CD14-positive monocyte (primary cell): ENCODE data around the gene EGFR. TPM values are rescaled to one million over a fixed set of nuclear protein-coding genes. Genes with fewer than 3 reads are reported as not detected.
A peak's percentile ranks its signal among the peaks of the same experiment; 100 is the strongest.
"Not testable (repeated sequence)": the region's sequence is repeated elsewhere in the genome, so short reads cannot be mapped to it uniquely, and the experiment has no call there.

Source experiments
- DNase-seq, 3 donors: peaks; one replicate each; pipeline ENCODE4 v3.0.0-alpha.2; 2011 to 2022
- H2AFZ ChIP-seq: 2 replicates; pipeline ENCODE4 v1.6.0; 2012; ENCODE audit warnings: mild to moderate bottlenecking, low read depth, low read length, inconsistent platforms; ENCODE audit not compliant: insufficient read depth, poor library complexity, severe bottlenecking
- H3K27ac ChIP-seq, 2 donors: 1 replicate in 1 of 2; 2 replicates in 1 of 2; pipeline ENCODE4 v1.5.1; 2012 to 2013; ENCODE audit warnings: low read length in 2 of 2, control low read depth in 1 of 2, inconsistent platforms in 1 of 2, low read depth in 1 of 2, mild to moderate bottlenecking in 1 of 2
- H3K27me3 ChIP-seq, 2 donors: one replicate each; pipeline versions ENCODE4 v1.6.0 to v1.6.1; 2011 to 2013; ENCODE audit warnings: low read length in 2 of 2; ENCODE audit not compliant: control insufficient read depth in 2 of 2, insufficient read depth in 2 of 2
- H3K36me3 ChIP-seq, 2 donors: replicated peaks in 1 of 2; 1 replicate in 1 of 2; 2 replicates in 1 of 2; pipeline versions ENCODE4 v1.5.1 to v1.6.1; 2012 to 2013; ENCODE audit warnings: low read length in 2 of 2, control low read depth in 1 of 2, inconsistent platforms in 1 of 2, mild to moderate bottlenecking in 1 of 2; ENCODE audit not compliant: insufficient read depth in 2 of 2, control insufficient read depth in 1 of 2
- H3K4me1 ChIP-seq, 2 donors: 1 replicate in 1 of 2; 2 replicates in 1 of 2; pipeline versions ENCODE4 v1.5.1 to v1.6.1; 2012 to 2013; ENCODE audit warnings: low read length in 2 of 2, control low read depth in 1 of 2, inconsistent platforms in 1 of 2, mild to moderate bottlenecking in 1 of 2, moderate library complexity in 1 of 2; ENCODE audit not compliant: insufficient read depth in 2 of 2, control insufficient read depth in 1 of 2
- H3K4me2 ChIP-seq: replicated peaks from 2 replicates; pipeline ENCODE3; 2012; ENCODE audit warnings: low read length, moderate library complexity, mild to moderate bottlenecking; ENCODE audit not compliant: poor library complexity, severe bottlenecking; ENCODE audit errors: extremely low read depth
- H3K4me3 ChIP-seq, 3 experiments: fragments of 200-600 bp in 1 of 3; sonication (generic) in 1 of 3; replicated peaks in 1 of 3; 1 replicate in 2 of 3; 2 replicates in 1 of 3; pipeline ENCODE4 v1.5.1; 2011 to 2013; ENCODE audit warnings: low read length in 3 of 3, mild to moderate bottlenecking in 3 of 3, control low read depth in 2 of 3, low read depth in 2 of 3, inconsistent platforms in 1 of 3, moderate library complexity in 1 of 3
- H3K79me2 ChIP-seq: 2 replicates; pipeline ENCODE4 v1.6.0; 2012; ENCODE audit warnings: mild to moderate bottlenecking, control low read depth, inconsistent platforms, low read length, moderate library complexity; ENCODE audit not compliant: insufficient read depth
- H3K9ac ChIP-seq: 2 replicates; pipeline ENCODE4 v1.6.0; 2017; ENCODE audit warnings: low read length, mild to moderate bottlenecking; ENCODE audit not compliant: insufficient read depth, poor library complexity, severe bottlenecking
- H3K9me3 ChIP-seq, 2 donors: replicated peaks in 1 of 2; 1 replicate in 1 of 2; 2 replicates in 1 of 2; pipeline versions ENCODE4 v1.5.1 to v1.6.1; 2012 to 2013; ENCODE audit warnings: low read length in 2 of 2, control low read depth in 1 of 2; ENCODE audit not compliant: control insufficient read depth in 1 of 2, insufficient read depth in 1 of 2
- H4K20me1 ChIP-seq: 2 replicates; pipeline ENCODE4 v1.6.0; 2012; ENCODE audit warnings: mild to moderate bottlenecking, low read length, control low read depth, moderate library complexity; ENCODE audit not compliant: insufficient read depth
- H3K27ac Mint-ChIP-seq, 7 donors: one replicate each; pipeline ENCODE4 v1.8.0; 2020; ENCODE audit warnings: mild to moderate bottlenecking in 7 of 7, mixed read lengths in 7 of 7, moderate library complexity in 6 of 7, inconsistent platforms in 2 of 7
- H3K27me3 Mint-ChIP-seq, 3 donors: one replicate each; pipeline ENCODE4 v1.8.0; 2021 to 2022; ENCODE audit warnings: low read depth in 3 of 3, mild to moderate bottlenecking in 3 of 3, mixed read lengths in 3 of 3, moderate library complexity in 3 of 3, inconsistent platforms in 1 of 3
- H3K36me3 Mint-ChIP-seq, 2 donors: one replicate each; pipeline ENCODE4 v1.8.0; 2020; ENCODE audit warnings: mixed read lengths in 2 of 2, inconsistent platforms in 1 of 2, mild to moderate bottlenecking in 1 of 2
- H3K4me1 Mint-ChIP-seq: one replicate; pipeline ENCODE4 v1.8.0; 2020; ENCODE audit warnings: mild to moderate bottlenecking, mixed read lengths
- H3K4me3 Mint-ChIP-seq, 2 donors: one replicate each; pipeline ENCODE4 v1.8.0; 2020; ENCODE audit warnings: mild to moderate bottlenecking in 2 of 2, mixed read lengths in 2 of 2, moderate library complexity in 1 of 2
- H3K9me3 Mint-ChIP-seq, 7 donors: one replicate each; pipeline ENCODE4 v1.8.0; 2020 to 2022; ENCODE audit warnings: mixed read lengths in 7 of 7, mild to moderate bottlenecking in 6 of 7, moderate library complexity in 6 of 7, inconsistent platforms in 2 of 7
- WGBS: methylation state at CpG from one replicate; pipeline ENCODE4 v1.1.5; 2013; ENCODE audit warnings: missing lambda C conversion rate; ENCODE audit not compliant: insufficient coverage; 5-methylcytosine and 5-hydroxymethylcytosine counted together
- intact Hi-C, 2 donors: fragments of 100-400 bp; cut with micrococcal nuclease; formaldehyde crosslinking; loops; one replicate each; pipeline versions ENCODE4 v1.15.0 to v1.15.1; 2023
- polyA plus RNA-seq, 3 donors: library from polyadenylated mRNA; depleted of rRNA in 1 of 3; unstranded in 2 of 3; stranded (reverse) in 1 of 3; fragments of 300-500 nt in 2 of 3; fragments of >200 nt in 1 of 3; fragmentation: Illumina TruSeq in 2 of 3; gene quantifications; 1 replicate in 2 of 3; 2 replicates in 1 of 3; pipeline ENCODE4 v1.2.3, GENCODE V29; 2012 to 2021
- TF ChIP-seq, protein P1 (sequence below): fragments of 200-600 bp; IDR thresholded peaks from one replicate; pipeline ENCODE4 v1.8.0; 2022; ENCODE audit warnings: antibody characterized with exemption, mild to moderate bottlenecking

Gene EGFR
- polyA plus RNA-seq, 3 donors: not detected

- H3K4me1 ChIP-seq: no peaks in the 10 kb centered on the region
- H3K4me2 ChIP-seq: no peak overlapping the region
- WGBS: 93% methylated on average over 13 of the region's 13 CpGs
- H3K9ac ChIP-seq: no peak overlapping the region
- intact Hi-C loops: no loop called here
- no peak overlapping the region for H3K27ac ChIP-seq
- H3K36me3 ChIP-seq: no peaks in the 10 kb centered on the region
- H3K9me3 ChIP-seq: peaks cover 0 to 7% of the 10 kb centered on the region in 2 donors
- H4K20me1 ChIP-seq: no peaks in the 10 kb centered on the region
- H3K4me3 ChIP-seq: no peak overlapping the region
- no peaks in the 10 kb centered on the region for H3K27me3 ChIP-seq
- H3K27ac Mint-ChIP-seq: no peak overlapping the region
- peaks cover 0 to 10% (median 4%) of the 10 kb centered on the region in 7 donors for H3K9me3 Mint-ChIP-seq
- no peak overlapping the region for H3K4me3 Mint-ChIP-seq
- TF ChIP-seq, protein P1, sequence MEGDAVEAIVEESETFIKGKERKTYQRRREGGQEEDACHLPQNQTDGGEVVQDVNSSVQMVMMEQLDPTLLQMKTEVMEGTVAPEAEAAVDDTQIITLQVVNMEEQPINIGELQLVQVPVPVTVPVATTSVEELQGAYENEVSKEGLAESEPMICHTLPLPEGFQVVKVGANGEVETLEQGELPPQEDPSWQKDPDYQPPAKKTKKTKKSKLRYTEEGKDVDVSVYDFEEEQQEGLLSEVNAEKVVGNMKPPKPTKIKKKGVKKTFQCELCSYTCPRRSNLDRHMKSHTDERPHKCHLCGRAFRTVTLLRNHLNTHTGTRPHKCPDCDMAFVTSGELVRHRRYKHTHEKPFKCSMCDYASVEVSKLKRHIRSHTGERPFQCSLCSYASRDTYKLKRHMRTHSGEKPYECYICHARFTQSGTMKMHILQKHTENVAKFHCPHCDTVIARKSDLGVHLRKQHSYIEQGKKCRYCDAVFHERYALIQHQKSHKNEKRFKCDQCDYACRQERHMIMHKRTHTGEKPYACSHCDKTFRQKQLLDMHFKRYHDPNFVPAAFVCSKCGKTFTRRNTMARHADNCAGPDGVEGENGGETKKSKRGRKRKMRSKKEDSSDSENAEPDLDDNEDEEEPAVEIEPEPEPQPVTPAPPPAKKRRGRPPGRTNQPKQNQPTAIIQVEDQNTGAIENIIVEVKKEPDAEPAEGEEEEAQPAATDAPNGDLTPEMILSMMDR: no peak
- no peaks in the 10 kb centered on the region for H3K79me2 ChIP-seq
- no peak overlapping the region for H2AFZ ChIP-seq
- H3K36me3 Mint-ChIP-seq: no peaks in the 10 kb centered on the region
- no peak for DNase-seq
- H3K4me1 Mint-ChIP-seq: no peaks in the 10 kb centered on the region
- H3K27me3 Mint-ChIP-seq: peaks cover 0 to 6% (median 3%) of the 10 kb centered on the region in 3 donors
These were observed 146.5 kb downstream of the EGFR start for GRCh38 chr7:55165176-55165861.

GRCh38 chr7:55167296-55167695, 148.5 kb downstream of the EGFR start:
- H3K27ac Mint-ChIP-seq: peak overlapping the region in 1 of 7 donors; percentile 6
- H2AFZ ChIP-seq, H3K36me3 Mint-ChIP-seq, H3K4me1 Mint-ChIP-seq, H3K4me3 Mint-ChIP-seq, H3K79me2 ChIP-seq, H3K9me3 ChIP-seq, H3K4me3 ChIP-seq, H3K27me3 Mint-ChIP-seq, H3K4me2 ChIP-seq, H3K36me3 ChIP-seq, H3K4me1 ChIP-seq, H3K27me3 ChIP-seq, H3K9me3 Mint-ChIP-seq, intact Hi-C loops, H3K9ac ChIP-seq, DNase-seq, H3K27ac ChIP-seq, H4K20me1 ChIP-seq: not testable (repeated sequence)
- 96% methylated on average over 3 of the region's 4 CpGs for WGBS
